ENCODE results near the gene CTNNBL1.
A peak's percentile ranks its signal among the peaks of the same experiment; 100 is the strongest.

Gene CTNNBL1

DNA sequence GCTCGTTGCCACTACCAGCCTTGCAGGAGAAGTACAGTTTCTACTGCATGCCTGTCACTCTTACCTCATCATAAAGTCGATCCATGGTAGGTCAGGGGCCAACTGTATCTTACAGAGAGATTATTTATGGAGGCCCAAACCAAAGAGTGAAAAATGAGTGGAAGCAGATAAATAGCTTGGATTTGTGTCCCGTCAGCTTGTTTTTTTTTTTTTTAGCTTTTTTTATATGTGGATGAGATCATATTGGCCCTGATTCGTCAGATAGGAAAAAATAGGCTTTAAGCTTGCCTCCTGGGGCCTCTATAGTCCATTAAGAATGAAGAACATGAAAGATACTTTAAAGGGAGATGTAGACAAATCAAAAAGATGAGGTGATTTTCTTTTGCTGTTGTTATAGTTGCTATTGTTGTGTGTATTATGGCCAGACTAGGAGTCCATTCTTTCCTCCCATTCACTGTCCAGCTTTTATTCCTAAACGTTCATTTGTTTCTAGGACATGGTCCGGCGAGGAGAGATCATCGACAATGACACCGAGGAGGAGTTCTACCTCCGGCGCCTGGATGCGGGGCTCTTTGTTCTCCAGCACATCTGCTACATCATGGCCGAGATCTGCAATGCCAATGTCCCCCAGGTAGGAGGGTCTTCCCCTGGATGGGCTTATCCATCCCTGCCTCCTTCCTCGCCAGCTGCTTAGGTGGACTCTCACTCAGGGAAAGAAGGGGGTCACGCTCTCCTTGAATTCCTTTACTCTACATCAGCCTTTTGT is 165.8 kb downstream of the CTNNBL1 start:
- DNase-seq = no peak

DNA sequence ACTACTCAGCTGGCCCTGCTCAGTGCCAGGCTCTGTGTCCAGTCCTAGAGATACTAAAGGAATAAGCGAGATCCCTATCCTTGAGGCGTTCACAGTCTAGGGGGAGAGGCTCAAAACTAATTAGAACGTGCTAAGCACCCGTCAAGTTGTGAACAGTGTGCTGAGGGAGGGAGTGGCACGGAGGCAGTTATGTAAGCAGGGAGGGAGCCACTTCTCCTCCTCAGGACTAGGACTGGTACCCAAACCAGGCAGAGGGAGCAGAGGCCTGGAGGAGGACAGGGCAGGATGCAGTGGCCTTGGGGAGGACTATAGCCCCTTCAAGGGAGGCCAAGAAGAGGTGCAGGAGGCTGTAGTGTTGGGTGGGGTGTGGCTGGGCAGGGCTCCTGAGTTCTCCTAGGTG is 169.5 kb downstream of the CTNNBL1 start:
- DNase-seq = no peak

DNA sequence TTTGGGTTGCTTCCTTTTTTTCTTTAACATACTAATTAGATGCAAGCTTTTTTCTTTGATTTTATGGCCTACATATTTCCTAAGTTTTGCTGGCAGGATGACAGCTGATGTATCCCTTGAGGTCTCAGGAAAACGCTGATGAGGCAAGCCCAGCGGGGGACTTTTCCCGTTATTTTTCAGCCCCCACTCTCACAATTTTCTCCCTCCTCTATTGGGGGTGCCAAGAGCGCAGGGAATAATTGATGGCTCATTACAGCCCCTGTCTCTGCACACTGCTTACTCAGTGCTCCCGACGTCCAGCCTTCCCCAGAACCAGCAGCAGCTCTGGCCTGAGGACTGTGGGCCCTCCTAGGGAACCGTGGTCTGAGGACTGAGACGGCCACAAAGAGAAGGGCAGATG is 170.5 kb downstream of the CTNNBL1 start:
- DNase-seq = no peak

DNA sequence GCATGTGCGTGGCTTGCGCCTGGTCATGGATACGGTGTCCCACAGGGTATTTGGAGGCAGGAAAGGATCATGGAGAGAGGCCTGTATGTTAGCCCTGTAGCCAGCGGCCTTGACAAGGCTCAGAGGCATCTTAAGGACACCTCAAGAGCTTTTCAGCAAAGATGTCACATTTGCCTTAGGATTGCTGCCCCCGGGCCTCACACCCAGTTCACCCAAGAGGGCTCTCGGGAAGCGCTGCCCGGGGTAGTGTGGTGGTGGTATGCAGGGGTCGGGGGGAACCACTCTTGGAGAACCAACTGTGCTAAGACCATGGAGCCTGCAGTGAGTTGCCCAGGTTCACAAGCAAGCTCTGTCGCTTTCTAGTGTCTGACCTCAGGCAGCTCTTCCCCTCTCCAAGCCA is 172.2 kb downstream of the CTNNBL1 start:
- DNase-seq = no peak

DNA sequence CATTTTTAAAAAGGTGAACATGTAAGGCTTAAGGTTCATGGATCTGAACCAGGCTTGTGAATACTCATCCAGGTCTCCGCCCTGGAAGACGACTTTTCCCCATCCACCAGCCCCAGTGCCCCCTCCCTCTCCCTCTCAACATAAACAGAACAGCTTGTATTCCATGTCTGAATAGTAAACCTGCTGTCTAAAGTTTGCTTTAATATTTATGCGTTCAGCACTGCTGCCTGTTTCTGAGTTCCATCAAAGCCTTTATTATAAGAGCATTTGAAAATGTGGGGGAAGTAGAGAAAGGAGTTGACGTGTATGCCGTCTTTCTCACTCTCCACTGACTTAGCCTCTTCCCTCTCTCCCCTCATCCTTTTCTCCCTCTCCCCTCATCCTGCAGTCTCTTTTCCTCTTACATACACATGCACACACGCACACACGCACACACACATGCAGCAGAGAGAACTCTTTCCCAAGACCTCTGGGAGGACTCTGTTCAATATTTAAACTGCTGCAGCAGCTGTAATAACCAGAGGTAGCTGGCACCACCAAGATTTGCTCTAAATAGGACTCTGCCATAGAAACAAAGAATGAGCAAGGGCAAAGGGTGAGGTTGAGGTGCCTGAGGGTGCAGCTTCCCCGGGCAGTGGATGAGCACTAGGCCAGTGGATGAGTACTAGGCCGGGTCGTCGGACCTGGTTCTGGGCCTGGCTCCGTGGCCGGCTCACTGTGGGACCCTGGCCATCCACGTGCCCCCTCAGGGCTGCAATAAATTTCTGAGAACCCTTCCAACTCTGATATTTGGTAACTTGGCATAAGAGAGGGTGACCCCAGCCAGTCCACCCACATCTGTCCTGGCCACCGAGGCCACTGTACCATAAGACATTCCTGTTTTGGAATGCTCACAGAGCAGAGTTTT is 173.7 kb downstream of the CTNNBL1 start:
- DNase-seq = no peak

DNA sequence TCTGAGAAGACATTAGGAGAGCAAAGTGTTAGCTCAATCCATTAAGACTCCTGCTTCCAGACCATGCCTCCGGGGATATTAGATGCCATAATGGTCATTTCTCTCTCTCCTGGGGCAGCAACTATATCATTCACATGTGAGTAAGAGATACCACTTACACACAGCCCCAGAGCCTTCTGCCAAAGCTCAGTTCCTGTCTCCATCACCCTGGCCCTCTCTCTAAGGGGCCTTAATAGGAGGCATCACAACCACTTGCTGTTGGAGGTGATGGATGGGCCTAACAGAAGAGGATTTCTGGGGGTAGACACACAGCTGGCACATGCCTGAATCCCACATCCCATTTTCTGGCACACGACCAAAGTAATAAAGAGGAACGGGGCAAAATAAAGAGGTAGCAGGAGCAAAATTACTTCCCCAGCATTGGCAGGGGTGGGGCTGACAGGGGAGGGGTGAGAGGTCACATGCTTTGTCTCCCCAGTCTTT is 175.1 kb downstream of the CTNNBL1 start:
- peak in 1 of 3 experiments; percentile 70 for DNase-seq

DNA sequence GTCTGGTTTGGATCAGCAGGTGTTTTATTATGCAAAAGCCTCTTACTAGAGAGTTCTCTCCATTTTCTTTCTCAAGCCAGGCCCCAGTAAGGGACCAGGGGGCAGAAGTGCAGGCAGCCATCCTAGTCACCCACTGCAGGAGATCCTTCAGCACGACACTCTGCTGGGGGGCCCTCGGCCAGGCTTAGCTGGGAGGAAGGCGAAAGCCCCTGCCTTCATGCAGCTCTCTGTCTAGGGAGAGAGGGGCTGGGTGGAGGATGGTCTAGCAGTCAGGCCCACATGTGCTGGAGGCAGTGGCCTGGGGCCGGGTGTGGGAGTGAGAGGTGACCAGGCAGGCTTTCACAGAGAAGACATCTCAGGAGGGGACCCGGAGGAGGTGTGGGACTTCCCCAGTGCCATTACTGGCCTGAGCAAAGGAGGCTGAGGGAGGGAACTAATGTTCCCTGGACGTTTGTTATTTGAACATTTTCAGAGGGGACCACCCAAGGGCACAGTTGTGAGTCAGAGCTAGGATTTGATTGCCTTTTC is 175.6 kb downstream of the CTNNBL1 start:
- DNase-seq = no peak

DNA sequence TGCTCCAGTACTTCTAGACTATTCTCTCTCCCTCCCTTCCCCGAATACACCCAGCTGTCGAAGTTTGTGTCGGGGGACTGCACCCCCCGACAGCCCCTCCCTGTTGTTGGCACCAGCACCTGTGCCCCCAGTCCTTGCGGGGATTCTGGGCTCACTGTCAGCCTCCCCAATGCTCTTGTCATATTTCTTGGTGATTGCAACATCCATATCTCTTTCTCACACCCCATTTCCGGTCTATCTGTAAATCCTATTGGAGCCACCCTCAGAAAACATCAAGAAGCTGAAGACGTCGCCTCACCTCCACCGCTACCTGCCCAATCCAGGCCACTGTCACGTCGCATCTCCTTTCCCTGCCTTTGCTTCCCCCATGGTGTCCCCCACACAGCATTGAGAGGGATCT is 176.5 kb downstream of the CTNNBL1 start:
- no peak for DNase-seq

DNA sequence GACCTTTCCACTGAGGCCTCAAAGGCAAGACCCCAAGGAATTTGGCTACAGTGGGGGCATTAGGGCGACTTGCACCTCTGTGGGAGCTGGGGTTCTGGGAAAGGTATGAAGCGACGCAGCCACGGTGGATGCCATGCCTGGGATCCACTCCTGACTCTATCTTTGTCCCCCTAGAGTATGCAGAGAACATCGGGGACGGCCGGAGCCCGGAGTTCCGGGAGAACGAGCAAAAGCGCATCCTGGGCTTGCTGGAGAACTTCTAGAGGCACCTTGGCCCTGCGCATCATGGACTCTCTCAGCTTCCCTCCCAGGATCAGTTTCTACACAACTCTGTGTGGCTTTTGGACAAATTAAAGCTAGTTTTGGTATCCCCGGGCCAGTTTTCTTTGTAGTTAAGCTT is 177.9 kb downstream of the CTNNBL1 start:
- no peak for DNase-seq

DNA sequence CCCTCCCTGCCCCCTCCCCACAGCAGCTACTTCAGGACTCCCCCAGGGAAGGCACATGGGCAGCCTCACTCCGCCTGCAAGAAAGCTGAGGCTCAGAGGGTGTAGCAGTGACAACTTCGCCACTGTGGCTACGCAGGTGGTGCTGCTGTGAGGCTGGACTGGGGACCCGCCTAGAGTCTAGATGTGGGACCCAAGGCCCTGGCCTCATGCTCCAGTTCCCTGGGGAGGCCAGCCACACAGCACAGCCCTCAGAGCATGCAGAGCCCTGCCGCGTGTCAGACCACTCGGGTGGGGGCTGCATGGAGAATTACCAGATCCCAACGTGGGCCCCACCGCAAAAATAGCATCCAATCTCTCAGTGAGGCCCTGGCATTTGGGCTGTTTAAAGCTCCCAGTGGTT is 178.3 kb downstream of the CTNNBL1 start:
- DNase-seq = no peak

DNA sequence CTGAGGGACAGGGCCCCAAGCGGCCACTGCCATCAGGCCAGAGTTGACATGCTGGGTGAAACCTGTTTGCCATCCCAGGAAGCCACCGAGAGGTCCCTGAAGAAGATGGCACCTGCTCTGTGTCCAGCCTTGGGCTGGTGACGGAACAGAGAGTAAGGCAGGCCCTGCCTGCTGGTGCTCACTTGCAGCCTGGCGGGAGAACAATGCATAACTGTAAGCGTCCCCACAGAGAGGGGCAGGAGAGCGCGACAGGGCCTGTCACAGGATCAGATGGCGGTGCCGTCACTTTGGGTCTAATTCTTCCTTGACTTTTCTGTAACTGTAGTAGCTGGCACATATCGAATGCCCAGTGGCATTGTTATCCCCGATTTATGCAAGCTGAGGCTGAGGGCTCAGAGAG is 180.1 kb downstream of the CTNNBL1 start:
- no peak for DNase-seq

DNA sequence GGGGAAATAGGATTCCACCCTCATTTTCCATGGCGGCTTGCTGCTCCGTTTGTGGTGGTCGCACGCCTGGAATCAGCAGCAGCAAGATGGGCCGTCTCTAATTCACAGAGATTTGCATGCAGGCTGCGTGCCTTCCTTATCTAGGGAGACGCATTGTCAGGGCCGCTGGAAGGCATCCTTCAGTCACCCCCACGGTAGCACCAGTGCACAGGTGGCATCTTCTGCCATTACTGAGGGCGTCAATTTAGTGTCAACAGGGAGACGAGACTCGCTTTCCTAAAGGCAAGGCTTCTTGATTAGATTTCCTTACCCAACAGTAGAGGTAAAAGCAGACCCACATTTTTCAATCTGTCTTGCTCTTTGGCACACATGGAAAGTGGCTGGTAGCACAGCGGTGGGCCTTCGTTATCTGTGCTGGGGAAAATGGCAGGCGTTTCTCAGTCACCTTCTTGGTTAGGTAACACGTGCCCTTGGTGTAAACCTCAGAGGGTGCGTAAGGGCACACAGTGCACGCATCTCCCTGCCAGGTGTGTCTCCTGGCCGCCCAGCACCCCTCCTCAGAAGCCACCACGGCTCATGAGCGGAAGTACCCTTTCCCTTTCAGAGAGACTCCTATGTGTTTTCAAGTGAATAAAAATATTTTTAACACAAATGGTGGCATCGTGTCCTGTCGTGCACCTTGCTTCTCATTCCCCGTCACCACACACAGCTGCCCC is 181.8 kb downstream of the CTNNBL1 start:
- no peak for DNase-seq

DNA sequence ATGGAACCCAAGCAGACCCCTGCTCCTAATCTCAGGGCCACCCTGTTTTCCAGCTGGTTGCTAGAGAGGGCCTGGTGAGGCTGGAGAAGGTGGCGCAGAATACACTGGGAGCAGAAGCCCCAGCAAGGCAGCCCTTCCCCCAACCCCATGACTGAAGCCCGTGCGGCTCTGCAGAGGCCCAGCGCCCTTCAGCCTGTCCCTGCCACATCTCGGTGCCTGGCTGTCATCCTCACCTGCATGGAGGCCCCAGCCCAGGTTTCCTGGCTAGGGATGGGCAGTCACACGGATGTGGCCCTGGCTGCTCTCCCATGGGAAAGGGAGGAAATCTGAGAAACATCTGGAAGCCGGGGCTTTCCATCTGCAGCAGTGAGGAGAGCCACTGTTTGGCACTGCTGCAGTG is 183.0 kb downstream of the CTNNBL1 start:
- DNase-seq = no peak

DNA sequence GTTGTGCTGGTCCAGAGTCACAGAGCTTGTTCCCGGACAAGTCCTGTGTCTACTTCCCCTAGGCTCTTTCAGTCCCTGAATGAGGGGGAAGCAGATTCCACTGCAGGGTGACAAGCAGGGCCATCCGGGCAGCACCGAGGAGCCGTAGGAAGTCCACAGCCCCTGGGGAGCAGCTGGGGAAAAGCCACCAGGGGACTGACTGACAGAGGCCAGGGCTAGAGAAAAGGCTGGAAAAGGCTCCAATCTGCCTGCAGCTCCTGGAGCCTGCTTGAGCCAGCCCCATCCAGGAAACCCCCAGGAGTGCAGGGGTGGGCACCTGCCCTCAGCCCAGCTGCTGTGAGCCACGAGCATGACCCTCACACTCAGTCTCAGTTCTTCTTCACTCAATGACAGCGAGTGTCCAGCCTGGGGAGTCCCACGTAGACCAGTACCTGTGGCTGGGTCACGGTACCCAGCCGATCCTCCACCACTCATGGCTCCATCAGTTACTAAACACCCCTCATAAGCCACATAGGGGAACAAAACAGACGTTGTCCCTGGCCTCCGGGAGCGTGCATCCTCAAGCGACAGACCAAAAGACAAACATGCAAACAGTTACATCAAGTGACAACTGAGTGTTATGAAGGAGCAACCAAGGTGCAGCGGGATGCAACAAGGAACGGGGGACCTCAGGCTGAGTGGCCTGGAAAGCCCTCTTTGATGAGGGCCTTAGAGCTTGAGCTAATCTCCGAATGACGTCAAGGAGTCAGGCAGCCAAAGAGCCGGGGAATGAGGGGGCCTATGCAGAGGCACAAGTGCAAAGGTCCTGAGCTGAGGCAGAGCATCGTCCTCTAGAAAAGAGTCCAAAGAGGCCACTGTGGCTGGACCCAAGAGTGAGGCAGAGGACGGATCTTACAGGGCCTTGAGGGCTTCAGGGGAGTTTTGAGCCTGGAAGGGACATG is 184.3 kb downstream of the CTNNBL1 start:
- no peak for DNase-seq

DNA sequence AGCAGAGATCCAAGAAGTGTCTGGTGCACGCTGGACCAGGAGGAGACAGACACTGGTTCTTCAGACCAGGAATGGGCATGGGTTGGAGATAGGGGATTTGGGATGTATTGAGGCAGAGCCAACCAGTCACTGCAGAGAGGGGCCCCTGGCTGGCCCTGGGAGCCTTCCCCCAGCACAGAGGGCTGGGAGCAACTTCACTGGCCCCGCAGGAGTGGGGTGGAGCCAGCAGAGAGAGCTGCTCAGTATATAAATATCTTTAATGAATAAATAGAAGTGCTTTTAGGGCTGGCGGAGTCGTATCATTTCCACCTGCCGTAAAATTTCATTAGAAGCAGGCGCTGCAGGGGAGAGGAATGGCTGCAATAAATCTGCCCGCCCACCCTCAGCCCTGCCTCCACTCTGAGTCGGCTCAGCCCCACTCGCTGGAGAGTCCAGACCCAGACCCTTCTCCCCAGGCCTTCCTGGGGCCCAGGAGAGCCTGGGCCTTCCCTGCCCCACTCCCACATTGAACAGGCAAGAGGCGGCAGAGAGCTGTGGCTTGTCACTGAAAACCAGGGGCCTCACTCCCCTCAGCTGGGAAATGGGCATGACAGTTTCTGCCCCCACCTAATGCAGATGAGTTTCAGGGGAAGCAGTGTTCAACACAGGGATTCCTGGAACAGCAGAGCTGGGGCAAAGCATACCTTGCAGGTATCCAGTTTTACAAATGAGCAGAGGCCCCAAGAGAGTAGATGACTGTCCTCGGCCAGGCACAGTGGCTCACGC is 185.2 kb downstream of the CTNNBL1 start:
- DNase-seq = peak; percentile 53 to 79 (median 75)

DNA sequence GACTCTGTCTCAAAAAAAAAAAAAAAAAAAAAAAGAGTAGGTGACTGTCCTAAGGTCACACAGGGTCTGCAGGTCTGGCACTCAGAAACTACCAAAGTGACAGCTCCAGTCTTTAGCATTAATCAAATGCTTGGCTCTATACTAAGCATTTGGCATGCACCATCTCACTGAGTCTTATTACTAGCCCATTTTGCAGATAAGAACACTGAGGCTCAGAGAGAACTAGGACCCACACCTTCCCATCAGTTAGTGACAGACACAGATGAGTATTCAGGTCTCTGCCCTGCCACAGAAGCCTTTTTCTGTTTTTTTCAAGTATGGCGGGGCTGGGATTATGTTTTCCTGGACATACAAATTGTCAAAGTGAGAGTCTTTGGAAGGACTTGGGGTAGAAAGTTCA is 186.0 kb downstream of the CTNNBL1 start:
- no peak for DNase-seq

DNA sequence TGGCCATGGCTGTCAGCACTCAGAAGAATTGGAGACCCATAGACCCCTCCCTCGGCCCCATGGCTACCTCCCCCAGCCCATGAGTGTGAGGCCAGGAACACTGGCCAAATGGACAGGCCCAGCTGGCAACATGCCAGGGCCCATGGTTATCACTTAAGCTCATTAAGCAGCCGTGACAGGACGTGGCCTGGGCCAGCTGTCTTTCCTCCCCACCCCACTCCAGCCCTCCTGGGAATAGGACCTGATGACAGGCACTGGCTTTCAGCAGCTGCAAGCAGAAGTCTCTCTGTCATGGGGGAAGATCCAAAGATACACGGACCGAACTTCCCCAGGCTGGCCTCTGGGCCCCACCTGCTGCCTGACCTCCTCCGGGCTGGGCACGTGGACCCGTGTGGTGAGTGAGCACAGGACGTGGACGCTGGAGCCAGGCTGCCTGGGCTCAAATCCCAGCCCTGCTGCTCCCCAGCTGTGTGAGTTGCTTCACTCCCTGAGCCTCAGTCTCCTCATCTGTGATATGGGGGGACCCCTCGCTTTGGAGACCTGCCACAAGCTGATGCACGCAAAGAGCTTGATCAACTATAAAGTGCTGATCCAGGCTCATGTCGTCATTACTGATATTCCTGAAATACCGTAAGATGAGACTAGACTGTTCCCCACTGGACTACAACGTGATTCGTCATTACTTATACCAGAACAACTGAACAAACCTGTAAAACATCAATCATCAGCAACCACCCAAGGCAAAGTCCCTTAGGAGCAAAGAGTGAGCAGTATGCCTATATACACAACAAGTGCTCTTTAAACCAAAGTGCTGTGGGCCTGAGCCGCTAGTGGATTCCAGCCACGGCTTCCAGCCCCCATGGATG is 187.1 kb downstream of the CTNNBL1 start:
- DNase-seq = peak; percentile 74 to 92 (median 83)

DNA sequence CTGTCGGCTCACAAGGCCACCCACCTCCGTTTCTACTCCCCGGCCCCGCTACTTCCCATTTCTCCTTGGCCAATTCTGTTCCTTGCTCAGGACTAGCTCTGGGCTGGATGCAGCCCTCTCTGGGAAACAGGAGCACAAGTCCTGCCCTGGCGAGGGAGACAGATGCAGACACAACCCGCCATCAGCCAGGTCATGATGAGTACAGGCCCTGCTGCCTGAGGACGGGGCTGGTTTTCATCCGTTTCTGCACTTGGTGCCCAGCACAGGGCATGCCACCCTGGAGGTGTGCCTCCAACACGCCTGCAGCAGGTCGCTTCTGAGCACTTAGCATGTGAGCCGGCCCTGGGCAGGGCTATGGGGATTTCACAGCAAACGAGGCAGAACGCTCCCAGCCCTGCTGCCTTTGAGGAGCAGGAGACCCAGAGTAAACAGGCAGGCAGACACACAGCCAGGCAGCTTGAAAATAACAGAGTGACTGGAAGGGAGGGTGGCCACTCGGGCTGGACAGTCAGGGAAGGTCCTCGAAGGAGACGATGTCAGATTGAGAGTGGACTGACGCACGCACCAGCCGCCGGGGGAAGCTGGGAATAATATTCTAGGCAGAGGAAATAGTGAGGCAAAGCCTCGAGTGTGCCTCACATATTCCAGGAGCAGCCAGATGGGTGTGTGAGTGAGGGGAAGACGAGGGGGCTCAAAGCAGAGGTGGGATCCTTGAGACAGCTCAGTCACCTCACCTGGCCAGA is 187.9 kb downstream of the CTNNBL1 start:
- DNase-seq = peak; percentile 18 to 84 (median 54)
